H1 (cell line): Measurements from ENCODE around the gene C11orf54. TPM values are rescaled to one million over a fixed set of nuclear protein-coding genes. Genes with fewer than 3 reads are reported as not detected.
A peak's percentile ranks its signal among the peaks of the same experiment; 100 is the strongest.

Source experiments
- CTCF ChIA-PET: fragments of 300-600 bp; sonication (Branson Sonifier 250); formaldehyde crosslinking; loops from one replicate; lab custom pipeline; 2021; ENCODE audit not compliant: partially characterized antibody; lab: Charles Lee
- POLR2A ChIA-PET: fragments of 300-600 bp; sonication (Branson Sonifier 250); formaldehyde crosslinking; loops from one replicate; lab custom pipeline; 2021; ENCODE audit warnings: inconsistent platforms; ENCODE audit not compliant: partially characterized antibody; lab: Charles Lee
- DNase-seq, 2 experiments: peaks; one replicate each; pipeline versions ENCODE4 v3.0.0 to v3.0.0-alpha.2; 2010 to 2022; ENCODE audit warnings: low spot score in 2 of 2, low read depth in 1 of 2, mixed read lengths in 1 of 2
- FAIRE-seq: peaks from 2 replicates; lab custom pipeline; 2011; peaks lifted over from hg19 to GRCh38; lab: Jason Lieb, UNC
- H2AFZ ChIP-seq: 2 replicates; pipeline ENCODE4 v1.8.1; 2012; ENCODE audit warnings: low read length, inconsistent platforms
- H2AK5ac ChIP-seq: 2 replicates; pipeline ENCODE4 v1.6.1; 2013; ENCODE audit warnings: low read depth, low read length
- H2BK120ac ChIP-seq: replicated peaks from 2 replicates; pipeline ENCODE3; 2013; ENCODE audit warnings: low read depth, low read length, inconsistent platforms
- H2BK12ac ChIP-seq: 2 replicates; pipeline ENCODE4 v1.6.1; 2013; ENCODE audit warnings: low read depth, low read length
- H2BK15ac ChIP-seq: 2 replicates; pipeline ENCODE4 v1.6.1; 2013; ENCODE audit warnings: low read length
- H2BK20ac ChIP-seq: 2 replicates; pipeline ENCODE4 v1.6.1; 2013; ENCODE audit warnings: low read length
- H2BK5ac ChIP-seq: 2 replicates; pipeline ENCODE4 v1.6.1; 2013; ENCODE audit warnings: low read depth, low read length
- H3K14ac ChIP-seq: 2 replicates; pipeline ENCODE4 v1.6.1; 2013; ENCODE audit warnings: inconsistent platforms; ENCODE audit not compliant: insufficient read length
- H3K18ac ChIP-seq: 2 replicates; pipeline ENCODE4 v1.6.1; 2013; ENCODE audit warnings: low read length; ENCODE audit errors: extremely low read depth
- H3K23ac ChIP-seq: 2 replicates; pipeline ENCODE4 v1.6.1; 2013; ENCODE audit warnings: inconsistent platforms; ENCODE audit not compliant: insufficient read length
- H3K23me2 ChIP-seq: 2 replicates; pipeline ENCODE4 v1.6.1; 2013; ENCODE audit warnings: low read depth, low read length
- H3K27ac ChIP-seq: 2 replicates; pipeline ENCODE4 v1.6.1; 2011; ENCODE audit warnings: low read depth, low read length, inconsistent platforms
- H3K27me3 ChIP-seq, 4 experiments: replicated peaks in 1 of 4; 1 replicate in 1 of 4; 2 replicates in 3 of 4; pipeline versions ENCODE4 v1.6.1 to v1.8.1; 2011 to 2013; ENCODE audit warnings: low read length in 3 of 4, mild to moderate bottlenecking in 3 of 4, inconsistent platforms in 2 of 4, mixed read lengths in 2 of 4, moderate library complexity in 1 of 4; ENCODE audit not compliant: control insufficient read depth in 3 of 4, insufficient read depth in 3 of 4; ENCODE audit errors: extremely low read depth in 1 of 4
- H3K36me3 ChIP-seq, 4 experiments: 2 replicates each; pipeline versions ENCODE4 v1.6.1 to v1.8.1; 2011 to 2013; ENCODE audit warnings: mild to moderate bottlenecking in 4 of 4, low read length in 3 of 4, moderate library complexity in 2 of 4, control low read depth in 1 of 4, inconsistent platforms in 1 of 4; ENCODE audit not compliant: insufficient read depth in 4 of 4, control insufficient read depth in 2 of 4
- H3K4ac ChIP-seq: replicated peaks from 2 replicates; pipeline ENCODE3; 2013; ENCODE audit warnings: low read length, low read depth, mixed read lengths, inconsistent platforms; ENCODE audit not compliant: insufficient read length
- H3K4me1 ChIP-seq, 4 experiments: replicated peaks in 1 of 4; 1 replicate in 1 of 4; 2 replicates in 3 of 4; pipeline versions ENCODE4 v1.6.1 to v1.8.1; 2011 to 2013; ENCODE audit warnings: low read length in 3 of 4, inconsistent platforms in 2 of 4, mixed read lengths in 1 of 4; ENCODE audit not compliant: insufficient read depth in 4 of 4, control insufficient read depth in 3 of 4
- H3K4me2 ChIP-seq, 2 experiments: 2 replicates each; pipeline versions ENCODE4 v1.6.1 to v1.8.1; 2011 to 2013; ENCODE audit warnings: low read depth in 2 of 2, low read length in 2 of 2, control low read depth in 1 of 2, inconsistent platforms in 1 of 2, mild to moderate bottlenecking in 1 of 2; ENCODE audit not compliant: insufficient read depth in 1 of 2
- H3K4me3 ChIP-seq, 4 experiments: fragments of 200-600, 300-600 bp in 1 of 4; sonication (generic), shearing (Covaris generic), sonication (Bioruptor Twin) in 1 of 4; 2 replicates each; pipeline versions ENCODE4 v1.5.1 to v1.8.1; 2011 to 2016; ENCODE audit warnings: low read length in 4 of 4, low read depth in 3 of 4, control low read depth in 2 of 4, inconsistent platforms in 2 of 4, mild to moderate bottlenecking in 2 of 4, mixed read lengths in 1 of 4, moderate library complexity in 1 of 4; ENCODE audit not compliant: insufficient read depth in 2 of 4; ENCODE audit errors: extremely low read depth in 1 of 4
- H3K56ac ChIP-seq: replicated peaks from 2 replicates; pipeline ENCODE3; 2013; ENCODE audit warnings: low read depth, mild to moderate bottlenecking, mixed read lengths, low read length, inconsistent platforms; ENCODE audit not compliant: insufficient read length
- H3K79me1 ChIP-seq: 2 replicates; pipeline ENCODE4 v1.6.1; 2013; ENCODE audit warnings: low read depth, low read length, control low read depth
- H3K79me2 ChIP-seq, 2 experiments: 2 replicates each; pipeline versions ENCODE4 v1.6.1 to v1.8.1; 2012 to 2013; ENCODE audit warnings: low read length in 2 of 2, mild to moderate bottlenecking in 2 of 2, inconsistent platforms in 1 of 2; ENCODE audit not compliant: insufficient read depth in 2 of 2, control insufficient read depth in 1 of 2
- H3K9ac ChIP-seq, 4 experiments: replicated peaks in 1 of 4; 1 replicate in 1 of 4; 2 replicates in 3 of 4; pipeline versions ENCODE4 v1.6.1 to v1.8.1; 2011 to 2013; ENCODE audit warnings: low read depth in 3 of 4, low read length in 3 of 4, control low read depth in 2 of 4, mild to moderate bottlenecking in 2 of 4, moderate library complexity in 2 of 4, inconsistent platforms in 1 of 4; ENCODE audit errors: extremely low read depth in 1 of 4
- H3K9me3 ChIP-seq, 2 experiments: 2 replicates each; pipeline versions ENCODE4 v1.6.1 to v1.8.1; 2012 to 2013; ENCODE audit warnings: mild to moderate bottlenecking in 2 of 2, moderate library complexity in 2 of 2, control low read depth in 1 of 2, inconsistent platforms in 1 of 2, low read depth in 1 of 2, low read length in 1 of 2, mixed read lengths in 1 of 2; ENCODE audit not compliant: insufficient read depth in 2 of 2
- H4K20me1 ChIP-seq, 2 experiments: replicated peaks in 1 of 2; 2 replicates each; pipeline versions ENCODE3 to v1.8.1; 2011 to 2013; ENCODE audit warnings: inconsistent platforms in 2 of 2, low read length in 2 of 2, mild to moderate bottlenecking in 1 of 2; ENCODE audit not compliant: insufficient read depth in 2 of 2, control insufficient read depth in 1 of 2
- H4K5ac ChIP-seq: 2 replicates; pipeline ENCODE4 v1.6.1; 2013; ENCODE audit warnings: low read length, low read depth, mixed read lengths, inconsistent platforms; ENCODE audit not compliant: insufficient read length
- H4K8ac ChIP-seq: 2 replicates; pipeline ENCODE4 v1.8.0; 2013; ENCODE audit warnings: mild to moderate bottlenecking, moderate library complexity, low read length, inconsistent platforms; ENCODE audit not compliant: insufficient read depth; ENCODE audit errors: extremely low read depth
- H4K91ac ChIP-seq: replicated peaks from 2 replicates; pipeline ENCODE3; 2013; ENCODE audit warnings: low read length, mixed read lengths, inconsistent platforms; ENCODE audit not compliant: insufficient read length
- BCL11A ChIP-seq, 2 experiments: IDR thresholded peaks; one replicate each; pipeline ENCODE4 v1.6.1; 2011; ENCODE audit warnings: low read depth in 2 of 2, low read length in 2 of 2, mild to moderate bottlenecking in 2 of 2
- CBX5 ChIP-seq: fragments of 300-800, 300-1000 bp; sonication (generic); IDR thresholded peaks from 2 replicates; pipeline ENCODE4 v1.7.1; 2016; ENCODE audit warnings: antibody characterized with exemption, low read length, low read depth
- CEBPB ChIP-seq: IDR thresholded peaks from 2 replicates; pipeline ENCODE4 v1.6.1; 2012; ENCODE audit warnings: low read depth, low read length
- CHD2 ChIP-seq: IDR thresholded peaks from 2 replicates; pipeline ENCODE4 v1.6.1; 2012; ENCODE audit warnings: low read length, improper control_type of control experiment
- EGR1 ChIP-seq: IDR thresholded peaks from 2 replicates; pipeline ENCODE4 v1.6.1; 2011; ENCODE audit warnings: low read depth, low read length, borderline replicate concordance
- HDAC6 ChIP-seq: IDR thresholded peaks from one replicate; pipeline ENCODE4 v1.7.1; 2012; ENCODE audit warnings: low read depth, mild to moderate bottlenecking, inconsistent platforms, low read length, moderate library complexity
- KDM1A ChIP-seq: fragments of 200-600, 300-600 bp; sonication (generic); IDR thresholded peaks from 2 replicates; pipeline ENCODE4 v1.7.1; 2016; ENCODE audit warnings: mild to moderate bottlenecking, low read length, borderline replicate concordance
- RFX5 ChIP-seq: IDR thresholded peaks from 2 replicates; pipeline ENCODE4 v1.6.1; 2011; ENCODE audit warnings: low read depth, low read length, improper control_type of control experiment, borderline replicate concordance
- SAP30 ChIP-seq: fragments of 300-600 bp; sonication (generic); IDR thresholded peaks from 2 replicates; pipeline ENCODE4 v1.7.1; 2012; ENCODE audit warnings: low read length, moderate library complexity, mild to moderate bottlenecking, inconsistent platforms; ENCODE audit not compliant: insufficient read depth, insufficient replicate concordance
- SIX5 ChIP-seq: IDR thresholded peaks from 2 replicates; pipeline ENCODE4 v1.6.1; 2011; ENCODE audit warnings: mild to moderate bottlenecking, low read depth, low read length
- ZNF274 ChIP-seq: IDR thresholded peaks from 2 replicates; pipeline ENCODE4 v1.7.0; 2012; ENCODE audit warnings: low read length, borderline replicate concordance; ENCODE audit errors: extremely low read depth
- WGBS, 2 experiments: shearing (Covaris generic) in 1 of 2; methylation state at CpG; one replicate each; pipeline versions ENCODE4 v1.1.6 to v1.1.7; 2013 to 2015; ENCODE audit warnings: low lambda C conversion rate in 2 of 2, mixed read lengths in 2 of 2, inconsistent platforms in 1 of 2, low coverage in 1 of 2, missing lambda C conversion rate in 1 of 2; ENCODE audit not compliant: insufficient replicate concordance in 2 of 2, insufficient coverage in 1 of 2, insufficient read length in 1 of 2; ENCODE audit errors: extremely low coverage in 1 of 2, missing lambda C conversion rate in 1 of 2; 5-methylcytosine and 5-hydroxymethylcytosine counted together
- polyA plus RNA-seq, 7 experiments: library from polyadenylated mRNA; depleted of rRNA in 3 of 7; stranded (reverse) in 5 of 7; unstranded in 2 of 7; fragments of >200 nt in 5 of 7; fragments of 200-250 nt in 2 of 7; gene quantifications; 1 replicate in 5 of 7; 2 replicates in 1 of 7; 4 replicates in 1 of 7; pipeline versions ENCODE4 v1.2.1 to v1.2.3, GENCODE V29; 2011 to 2013; ENCODE audit warnings: missing spikeins in 2 of 7, mixed read lengths in 2 of 7
- total RNA-seq: library from RNA; stranded (reverse); fragmentation: NEBNext Ultra II Directional; extraction: Animal tissue kit (Norgen Biotek cat#: 25700); gene quantifications from 2 replicates; pipeline ENCODE4 v1.2.1, GENCODE V29; 2021
- TF ChIP-seq, protein P1 (sequence below), 3 experiments: IDR thresholded peaks; 1 replicate in 2 of 3; 2 replicates in 1 of 3; pipeline versions ENCODE4 v1.5.1 to v1.6.1; 2011; ENCODE audit warnings: low read length in 3 of 3, mild to moderate bottlenecking in 3 of 3, inconsistent platforms in 2 of 3, low read depth in 1 of 3, moderate library complexity in 1 of 3; ENCODE audit not compliant: insufficient read depth in 1 of 3; ENCODE audit errors: control extremely low read depth in 1 of 3

C11orf54 gene
- total and polyA plus RNA-seq, 2 of the 8 experiments (the other 6 are each of a cell fraction or from before 2014, with no cell fraction given), result 14.7 to 24.5 TPM

GRCh38 chr11:93772123-93772522 lies 30.7 kb downstream of the C11orf54 start:
- Histone ChIP-seq H3K14ac (no peak overlapping the region), H2AFZ (no peak overlapping the region), H2BK12ac (no peak overlapping the region), H3K9me3 (0 out of 4 replicates have a peak, but pooled peaks cover 0 to 1% of the 10 kb centered on the region in 2 experiments), H3K79me1 (no peaks in the 10 kb centered on the region), H3K9ac (no peak overlapping the region), H3K23me2 (peaks cover 2% of the 10 kb centered on the region; the same call in 1 of the 2 replicates), H4K91ac (no peak overlapping the region), H3K23ac (no peak overlapping the region), H4K20me1 (peaks cover 1 to 3% of the 10 kb centered on the region in 2 experiments), H4K5ac (no peak overlapping the region), H3K4ac (no peak overlapping the region), H2BK120ac (no peak overlapping the region), H4K8ac (no peak overlapping the region), H3K4me2 (no peak overlapping the region), H3K36me3 (no peaks in the 10 kb centered on the region), H3K27ac (no peak overlapping the region), H2BK15ac (peak overlapping the region; percentile 40; the same call in 1 of the 2 replicates), H2BK5ac (no peak overlapping the region), H3K4me1 (no peaks in the 10 kb centered on the region; a peak in 1 of 7 replicates), H2BK20ac (no peak overlapping the region), H3K4me3 (no peak overlapping the region), H3K79me2 (no peaks in the 10 kb centered on the region), H3K18ac (no peak overlapping the region), H3K27me3 (no peaks in the 10 kb centered on the region), H3K56ac (no peak overlapping the region), H2AK5ac (no peak overlapping the region)
- 97% methylated on average over 4 of the region's 4 CpGs; no CpG with 5 or more reads in 1 of the 2 experiments for WGBS, 2 experiments
- FAIRE-seq (no peak), DNase-seq (no peak)
- ChIA-PET POLR2A (interaction anchor here (0.7 to 9.4 kb wide), 9 partner anchors 8 to 43 kb away, joined by 3 to 88 read pairs (median 4); partner anchors contain the start of genes C11orf54, MED17 and TAF1D), CTCF (interaction anchor here (0.6 to 2.5 kb wide), 7 partner anchors 10 to 772 kb away, joined by 3 to 12 read pairs (median 3); partner anchors contain the start of genes FUT4 and MED17)
- TF ChIP-seq CEBPB (no peak), KDM1A (no peak), SAP30 (no peak), HDAC6 (no peak), CHD2 (no peak), RFX5 (no peak), CBX5 (no peak), BCL11A (IDR thresholded peaks at IDR 0.05; ENCODE audit: low read depth in 2 of 2, low read length in 2 of 2) (no peak), ZNF274 (no peak), EGR1 (no peak), SIX5 (no peak)
- TF ChIP-seq, protein P1, sequence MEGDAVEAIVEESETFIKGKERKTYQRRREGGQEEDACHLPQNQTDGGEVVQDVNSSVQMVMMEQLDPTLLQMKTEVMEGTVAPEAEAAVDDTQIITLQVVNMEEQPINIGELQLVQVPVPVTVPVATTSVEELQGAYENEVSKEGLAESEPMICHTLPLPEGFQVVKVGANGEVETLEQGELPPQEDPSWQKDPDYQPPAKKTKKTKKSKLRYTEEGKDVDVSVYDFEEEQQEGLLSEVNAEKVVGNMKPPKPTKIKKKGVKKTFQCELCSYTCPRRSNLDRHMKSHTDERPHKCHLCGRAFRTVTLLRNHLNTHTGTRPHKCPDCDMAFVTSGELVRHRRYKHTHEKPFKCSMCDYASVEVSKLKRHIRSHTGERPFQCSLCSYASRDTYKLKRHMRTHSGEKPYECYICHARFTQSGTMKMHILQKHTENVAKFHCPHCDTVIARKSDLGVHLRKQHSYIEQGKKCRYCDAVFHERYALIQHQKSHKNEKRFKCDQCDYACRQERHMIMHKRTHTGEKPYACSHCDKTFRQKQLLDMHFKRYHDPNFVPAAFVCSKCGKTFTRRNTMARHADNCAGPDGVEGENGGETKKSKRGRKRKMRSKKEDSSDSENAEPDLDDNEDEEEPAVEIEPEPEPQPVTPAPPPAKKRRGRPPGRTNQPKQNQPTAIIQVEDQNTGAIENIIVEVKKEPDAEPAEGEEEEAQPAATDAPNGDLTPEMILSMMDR (IDR thresholded peaks at IDR 0.05; ENCODE audit: control extremely low read depth in 1 of 3, insufficient read depth in 1 of 3, low read depth in 1 of 3, low read length in 3 of 3), result no peak
